ENCODE data around the gene PDK4. TPM values are rescaled to one million over a fixed set of nuclear protein-coding genes. Genes with fewer than 3 reads are reported as not detected.
A peak's percentile ranks its signal among the peaks of the same experiment; 100 is the strongest.

PDK4 gene
- total RNA-seq, 1 donor from 2014 or later, result 0.52 TPM

GRCh38 chr7:95594185-95594584 is 2.1 kb downstream of the PDK4 start:
- no peak for DNase-seq (ENCODE audit: low read depth)
- TF ChIP-seq, protein P1, sequence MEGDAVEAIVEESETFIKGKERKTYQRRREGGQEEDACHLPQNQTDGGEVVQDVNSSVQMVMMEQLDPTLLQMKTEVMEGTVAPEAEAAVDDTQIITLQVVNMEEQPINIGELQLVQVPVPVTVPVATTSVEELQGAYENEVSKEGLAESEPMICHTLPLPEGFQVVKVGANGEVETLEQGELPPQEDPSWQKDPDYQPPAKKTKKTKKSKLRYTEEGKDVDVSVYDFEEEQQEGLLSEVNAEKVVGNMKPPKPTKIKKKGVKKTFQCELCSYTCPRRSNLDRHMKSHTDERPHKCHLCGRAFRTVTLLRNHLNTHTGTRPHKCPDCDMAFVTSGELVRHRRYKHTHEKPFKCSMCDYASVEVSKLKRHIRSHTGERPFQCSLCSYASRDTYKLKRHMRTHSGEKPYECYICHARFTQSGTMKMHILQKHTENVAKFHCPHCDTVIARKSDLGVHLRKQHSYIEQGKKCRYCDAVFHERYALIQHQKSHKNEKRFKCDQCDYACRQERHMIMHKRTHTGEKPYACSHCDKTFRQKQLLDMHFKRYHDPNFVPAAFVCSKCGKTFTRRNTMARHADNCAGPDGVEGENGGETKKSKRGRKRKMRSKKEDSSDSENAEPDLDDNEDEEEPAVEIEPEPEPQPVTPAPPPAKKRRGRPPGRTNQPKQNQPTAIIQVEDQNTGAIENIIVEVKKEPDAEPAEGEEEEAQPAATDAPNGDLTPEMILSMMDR (conservative IDR thresholded peaks at IDR 0.05; ENCODE audit: low read depth, low read length), result no peak
- peak overlapping the region; percentile 71 for H3K4me3 ChIP-seq (ENCODE audit: low read depth, low read length)

- no peak for DNase-seq (ENCODE audit: low read depth)
- H3K4me3 ChIP-seq (ENCODE audit: low read depth, low read length), result peak overlapping the region; percentile 3
- TF ChIP-seq, protein P1 (conservative IDR thresholded peaks at IDR 0.05; ENCODE audit: low read depth, low read length), result no peak
These were observed 3.0 kb downstream of the PDK4 start for GRCh38 chr7:95593343-95593742.

DNA sequence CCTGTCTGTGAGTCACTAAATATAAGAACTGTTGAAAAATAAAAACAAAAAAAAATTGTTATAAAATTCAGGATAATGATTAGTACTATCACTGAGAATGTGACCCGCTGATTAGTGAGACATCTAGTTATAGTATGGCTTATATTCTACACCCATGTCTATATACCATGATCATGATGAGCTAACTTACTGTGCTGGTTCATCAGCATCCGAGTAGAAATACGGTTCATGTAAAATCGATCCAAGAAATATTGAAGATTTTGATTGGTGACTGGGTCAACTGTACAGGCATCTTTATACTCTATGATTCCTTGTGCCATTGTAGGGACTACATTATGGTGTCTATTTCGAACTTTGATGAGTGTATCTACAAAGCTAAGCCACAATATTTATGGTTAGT is 3.7 kb downstream of the PDK4 start:
- DNase-seq (ENCODE audit: low read depth), result no peak
- H3K4me3 ChIP-seq (ENCODE audit: low read depth, low read length), result no peak overlapping the region
- TF ChIP-seq, protein P1 (conservative IDR thresholded peaks at IDR 0.05; ENCODE audit: low read depth, low read length), result no peak

DNA sequence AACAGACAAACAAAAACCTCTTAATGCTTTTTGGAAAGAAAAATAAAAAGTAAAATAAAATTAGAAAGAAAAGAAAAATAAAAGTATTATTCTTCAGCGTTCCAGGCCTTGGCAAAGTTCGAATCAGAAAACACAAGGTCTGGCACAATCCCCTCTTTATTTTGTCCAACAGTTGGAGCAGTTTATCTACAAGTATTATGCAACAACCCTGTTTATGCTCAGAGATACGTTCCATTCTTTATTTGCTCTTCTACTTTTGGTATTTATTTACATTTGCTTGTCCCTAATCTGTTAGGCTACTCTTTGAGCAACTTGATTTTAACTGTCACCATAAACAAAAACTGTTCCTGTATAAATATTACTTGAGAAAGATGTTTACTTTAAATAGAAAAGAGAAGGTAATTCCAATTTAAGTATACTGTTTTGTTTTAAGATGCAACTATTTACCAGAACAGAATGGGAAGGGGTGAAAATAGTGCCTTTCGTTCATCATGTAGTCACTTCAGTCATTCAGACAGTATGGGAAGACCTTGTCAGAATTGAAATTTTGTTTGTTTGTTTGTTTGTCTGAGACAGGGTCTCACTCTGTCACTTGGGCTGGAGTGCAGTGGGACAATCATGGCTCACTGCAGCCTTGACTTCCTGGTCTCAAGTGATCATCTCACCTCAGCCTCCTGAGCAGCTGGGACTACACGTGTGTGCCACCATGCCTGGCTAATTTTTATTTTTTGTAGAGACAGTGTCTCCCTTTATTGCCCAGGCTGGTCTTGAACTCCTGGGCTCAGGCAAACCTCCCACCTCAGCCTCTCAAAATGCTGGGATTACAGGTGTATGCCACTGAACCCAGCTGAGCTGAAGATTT is 5.7 kb downstream of the PDK4 start:
- no peak for DNase-seq (ENCODE audit: low read depth)
- TF ChIP-seq, protein P1 (conservative IDR thresholded peaks at IDR 0.05; ENCODE audit: low read depth, low read length), result no peak
- no peak overlapping the region for H3K4me3 ChIP-seq (ENCODE audit: low read depth, low read length)

GRCh38 chr7:95589766-95590165 is 6.5 kb downstream of the PDK4 start:
- DNase-seq (ENCODE audit: low read depth), result no peak
- H3K4me3 ChIP-seq (ENCODE audit: low read depth, low read length), result no peak overlapping the region
- TF ChIP-seq, protein P1 (conservative IDR thresholded peaks at IDR 0.05; ENCODE audit: low read depth, low read length), result no peak

DNA sequence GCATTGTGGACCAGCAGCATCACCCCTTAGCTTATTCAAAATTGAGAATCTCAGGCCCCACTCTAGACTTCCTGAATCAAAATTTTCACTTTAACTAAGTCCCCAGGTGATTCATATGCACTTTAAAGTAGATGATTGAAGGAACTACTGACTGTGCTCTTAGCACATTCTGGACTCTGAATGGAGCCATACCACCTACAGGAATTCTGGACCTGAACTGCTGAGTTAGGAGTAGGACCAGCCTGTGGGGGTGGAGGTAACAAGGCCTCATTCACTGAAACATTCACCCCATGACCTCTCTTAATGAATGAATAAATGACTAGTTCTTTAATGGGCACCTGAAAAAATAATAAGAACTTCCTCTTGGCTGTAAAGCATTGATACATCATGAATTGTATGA is 7.3 kb downstream of the PDK4 start:
- H3K4me3 ChIP-seq (ENCODE audit: low read depth, low read length), result no peak overlapping the region
- TF ChIP-seq, protein P1 (conservative IDR thresholded peaks at IDR 0.05; ENCODE audit: low read depth, low read length), result no peak
- no peak for DNase-seq (ENCODE audit: low read depth)

DNA sequence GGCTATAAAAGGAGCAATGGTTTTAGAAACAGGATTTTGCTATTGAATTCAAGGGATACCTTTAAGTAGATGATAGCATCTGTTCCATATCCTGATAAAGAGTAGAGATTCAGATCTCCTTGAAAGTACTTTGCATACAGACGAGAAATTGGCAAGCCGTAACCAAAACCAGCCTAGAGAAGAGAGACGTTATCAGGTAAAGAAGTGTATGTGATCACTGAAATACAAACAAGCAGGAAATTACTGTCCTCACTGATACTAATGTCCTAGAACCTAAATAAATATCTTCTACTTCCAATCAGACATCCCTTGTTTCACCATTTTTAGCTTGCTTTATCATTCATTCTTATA is 9.4 kb downstream of the PDK4 start:
- H3K4me3 ChIP-seq (ENCODE audit: low read depth, low read length), result no peak overlapping the region
- TF ChIP-seq, protein P1 (conservative IDR thresholded peaks at IDR 0.05; ENCODE audit: low read depth, low read length), result no peak
- DNase-seq (ENCODE audit: low read depth), result no peak
